Stimulated activated CD8-positive, alpha-beta memory T cell treated with anti-CD3 and anti-CD28 coated beads, Interleukin-4, amount 100 ng/mL, for 4 hours (primary cell): ENCODE data around the gene DEFB132.

Source experiments
- DNase-seq, 2 donors: peaks; one replicate each; pipeline ENCODE4 v3.0.0-alpha.2; 2020; ENCODE audit warnings: low read depth in 2 of 2, low spot score in 1 of 2

DEFB132 gene

DNA sequence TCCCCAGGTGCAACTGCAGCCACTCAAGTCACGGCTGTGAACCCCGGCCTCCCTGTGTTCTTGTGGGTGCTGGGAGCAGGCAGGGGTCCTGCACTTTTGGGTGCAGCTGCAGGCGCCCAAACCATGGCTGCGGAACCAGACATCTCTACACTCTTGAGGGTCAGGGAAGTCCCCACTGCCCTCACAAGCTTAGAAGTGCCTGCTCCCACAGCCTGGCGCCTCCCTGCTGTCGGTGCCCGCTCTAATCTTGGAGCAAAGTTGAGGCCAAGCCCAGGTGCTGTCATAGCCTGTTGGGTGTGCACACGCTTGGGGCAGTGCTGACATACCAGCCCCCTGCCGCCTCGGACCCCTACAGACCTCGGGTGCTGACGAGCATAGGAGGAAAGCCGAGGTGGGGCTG is 6.2 kb downstream of the DEFB132 start:
- no peak for DNase-seq

DNA sequence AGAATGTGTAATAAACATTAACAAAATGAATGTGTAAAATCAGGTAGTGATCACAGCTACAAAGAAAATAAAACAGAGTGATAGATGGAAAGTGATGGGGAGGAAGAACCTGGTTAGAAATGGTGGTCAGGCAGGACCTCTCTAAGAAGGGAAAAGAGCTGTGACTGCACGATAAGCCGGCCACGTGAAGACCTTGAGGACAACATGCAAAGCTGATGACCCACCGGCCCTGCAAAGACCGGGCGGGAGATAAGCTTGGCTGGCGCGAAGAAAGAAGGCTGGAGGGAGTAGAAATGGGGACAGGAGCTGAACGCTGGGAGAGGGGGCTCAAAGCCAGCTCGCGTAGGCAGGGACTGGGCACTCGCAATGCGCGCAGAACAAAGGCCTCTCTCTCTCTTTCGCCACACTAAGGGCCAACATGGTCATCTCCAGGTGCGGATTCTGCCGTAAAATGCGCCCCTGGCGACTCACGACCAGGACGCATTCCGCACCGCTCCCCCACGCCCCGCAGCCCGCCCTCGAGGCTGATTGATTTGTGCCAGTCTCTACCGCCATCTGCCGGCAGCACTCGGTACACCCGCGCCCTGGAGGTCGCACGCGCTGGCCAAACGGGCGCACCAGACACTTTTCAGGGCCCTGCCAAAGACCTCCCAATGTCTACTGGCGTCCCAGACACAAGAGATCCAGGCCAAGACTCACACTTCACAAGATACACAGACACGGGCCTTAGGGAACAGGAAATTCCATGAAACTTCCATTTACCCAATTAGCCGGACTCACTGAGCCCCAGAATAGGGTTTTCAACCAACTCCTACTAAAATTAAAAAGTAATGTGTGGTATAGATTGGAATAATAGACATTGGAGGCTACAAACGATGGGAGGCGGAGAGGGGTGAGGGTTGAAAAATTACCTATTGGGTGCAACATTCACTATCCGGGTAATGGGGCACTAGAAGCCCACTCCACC is 9.4 kb downstream of the DEFB132 start:
- peak; percentile 73 to 89 for DNase-seq

DNA sequence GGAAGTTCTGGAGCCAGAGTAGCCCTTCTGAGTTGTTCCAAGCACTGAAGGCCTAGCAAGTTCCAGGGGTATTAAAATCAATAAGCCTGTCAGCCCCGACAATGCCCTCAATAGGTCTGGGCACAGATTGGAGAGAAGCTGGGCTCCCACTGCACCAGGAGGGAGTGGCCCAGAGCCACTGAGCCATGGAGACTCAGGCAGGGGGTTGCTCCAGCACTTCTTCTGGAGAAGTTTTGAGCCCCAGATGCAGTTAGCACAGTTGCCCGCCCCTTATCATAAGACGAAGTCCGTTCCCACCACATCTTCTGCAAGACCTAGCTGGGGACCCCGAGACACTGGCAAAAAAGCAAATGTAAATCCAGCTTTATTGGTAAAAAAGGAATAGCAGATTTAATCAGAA is 13.0 kb downstream of the DEFB132 start:
- no peak for DNase-seq

DNA sequence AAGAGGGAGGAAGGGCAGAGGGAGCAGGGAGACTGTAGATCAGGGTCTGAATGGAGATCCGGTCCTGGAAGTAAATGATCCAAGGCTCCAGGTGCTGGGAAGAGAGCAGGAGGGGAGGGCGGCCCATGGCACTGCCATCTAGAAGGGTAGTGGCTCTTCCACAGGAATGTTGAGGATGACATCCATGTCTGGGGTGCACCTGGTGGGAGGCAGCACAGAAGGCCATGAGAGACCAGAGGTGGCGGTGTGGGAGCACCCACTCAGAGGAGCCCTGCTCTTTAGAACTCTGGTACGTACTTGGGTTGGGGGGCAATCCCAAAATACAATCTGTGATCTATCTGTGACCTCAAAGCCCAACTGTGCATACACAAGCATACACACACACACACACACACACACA is 13.5 kb downstream of the DEFB132 start:
- DNase-seq = no peak

DNA sequence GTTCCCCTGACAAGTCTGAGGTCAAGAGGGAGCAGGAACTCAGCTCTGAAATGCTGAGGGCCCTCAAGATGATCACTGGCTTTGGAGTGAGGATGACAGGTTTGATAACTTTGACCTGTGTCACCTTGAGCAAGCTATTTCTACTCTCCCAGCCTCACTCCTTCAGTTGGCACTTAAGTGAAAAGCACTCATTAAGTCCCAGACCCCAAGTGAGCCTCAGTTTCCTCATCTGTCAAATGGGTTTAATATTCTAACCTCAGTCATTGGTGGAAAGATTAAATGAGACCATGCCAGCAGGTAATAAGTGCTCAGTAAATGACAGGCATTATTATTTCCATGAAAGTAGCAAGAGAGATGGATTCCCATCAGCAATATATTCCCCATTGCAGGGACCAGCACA is 14.0 kb downstream of the DEFB132 start:
- DNase-seq = no peak

DNA sequence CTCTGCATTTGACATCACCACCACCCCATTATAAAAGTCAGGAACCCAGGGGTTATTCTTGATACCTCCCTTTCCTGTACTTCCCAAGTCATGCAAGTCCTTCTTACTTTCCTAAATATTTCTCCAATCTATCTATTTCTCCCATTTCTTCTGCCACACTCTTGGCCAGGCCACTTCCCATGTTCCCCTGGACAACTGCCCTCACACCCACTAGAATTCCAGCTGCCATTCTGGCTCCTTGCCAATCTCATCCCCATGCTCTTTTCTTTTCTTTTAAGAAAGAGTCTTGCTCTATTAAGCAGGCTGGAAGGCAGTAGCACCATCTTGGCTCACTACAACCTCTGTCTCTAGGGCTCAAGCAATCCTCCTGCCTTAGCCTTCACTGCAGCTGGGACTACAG is 15.2 kb downstream of the DEFB132 start:
- no peak for DNase-seq

DNA sequence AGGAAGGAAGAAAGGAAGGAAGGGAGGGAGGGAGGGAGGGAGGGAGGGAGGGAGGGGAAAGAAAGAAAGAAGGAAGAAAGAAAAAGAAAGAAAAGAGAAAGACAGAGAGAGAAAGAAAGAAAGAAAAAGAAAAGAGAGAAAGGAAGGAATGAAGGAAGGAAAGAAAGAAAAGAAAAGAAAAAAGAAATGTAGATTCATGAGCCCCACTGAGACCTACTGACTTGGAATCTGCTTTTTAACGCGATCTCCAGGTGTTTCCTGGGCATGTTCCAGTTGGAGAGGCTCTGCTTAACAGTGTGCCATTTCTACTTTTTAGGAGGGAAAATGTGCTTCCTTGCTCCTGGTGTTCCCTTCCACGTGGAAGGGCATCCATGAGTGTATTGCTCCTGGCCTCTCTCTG is 16.4 kb downstream of the DEFB132 start:
- DNase-seq = no peak

DNA sequence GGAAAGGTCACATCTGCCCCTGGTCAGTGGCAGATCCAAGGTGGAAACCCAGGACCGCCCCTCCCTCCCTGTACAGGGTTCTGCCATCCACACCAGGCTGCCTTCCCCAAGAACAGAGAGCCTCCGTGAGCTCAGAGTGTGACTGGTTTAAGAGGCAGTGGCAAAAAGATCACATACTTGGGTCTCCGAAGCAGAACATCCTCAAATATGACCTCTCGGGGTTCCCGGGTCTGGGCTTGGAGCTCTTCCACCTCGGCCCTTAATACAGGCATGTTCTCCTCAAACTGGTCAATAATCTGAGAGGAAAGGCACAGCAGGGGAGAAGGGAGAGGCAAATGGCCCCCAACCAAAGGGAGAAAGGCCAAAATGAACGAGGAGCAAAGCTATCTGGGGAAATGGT is 18.3 kb downstream of the DEFB132 start:
- DNase-seq = no peak

DNA sequence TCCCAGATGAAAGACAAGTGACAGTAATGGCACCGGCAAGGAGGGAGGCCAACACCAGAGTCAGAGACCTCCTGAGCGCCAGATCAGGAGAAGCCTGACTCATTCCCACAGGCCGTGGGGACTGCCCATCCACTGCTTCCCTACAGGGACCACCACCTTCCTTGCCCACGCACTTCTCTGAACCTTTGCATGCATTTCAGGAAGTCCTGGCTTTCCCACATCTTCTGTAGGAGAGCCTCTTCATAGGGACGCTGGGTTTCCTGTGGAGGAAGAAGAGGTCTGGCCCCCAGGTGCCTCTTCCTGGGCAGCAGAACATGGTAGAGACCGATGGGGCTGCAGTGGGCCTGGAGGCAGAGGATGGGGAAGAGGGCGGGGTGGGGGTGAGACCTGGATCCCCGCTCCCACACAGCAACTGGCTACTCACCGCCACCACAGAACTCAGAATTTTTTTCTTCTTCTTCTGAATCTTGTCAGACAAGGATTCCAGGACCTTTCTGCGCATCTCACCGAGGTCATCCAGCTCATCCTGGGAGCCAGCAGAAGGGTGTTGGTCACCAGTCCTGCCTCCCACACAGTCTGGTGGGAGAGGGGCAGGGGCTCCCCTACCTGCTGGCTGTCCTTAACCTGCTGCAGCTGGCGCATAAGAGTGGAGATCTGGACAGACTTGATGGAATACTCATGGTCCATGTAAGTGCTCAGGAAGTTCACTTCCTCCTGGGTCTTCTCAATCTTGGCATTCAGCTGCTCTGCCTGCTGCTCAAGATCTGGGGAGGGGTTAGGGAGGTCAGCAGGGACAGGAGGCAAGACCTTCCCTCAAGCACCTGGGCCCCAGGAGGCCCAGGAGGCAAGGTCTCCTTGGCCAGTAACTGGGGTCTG is 19.3 kb downstream of the DEFB132 start:
- no peak for DNase-seq

DNA sequence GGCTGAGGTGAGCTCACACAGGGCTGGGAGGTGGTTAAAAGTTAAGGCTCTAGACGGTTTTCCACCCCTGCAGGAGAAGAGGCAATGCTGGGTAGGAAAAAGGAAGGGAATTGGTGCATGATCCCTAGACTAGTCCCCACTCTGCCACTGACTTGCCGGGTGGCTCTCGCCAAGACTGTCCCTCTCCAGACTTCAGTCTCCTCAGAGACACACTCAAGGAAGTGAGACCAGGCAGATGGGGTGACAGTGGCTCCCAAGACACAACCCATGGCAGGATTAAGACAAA is 19.9 kb downstream of the DEFB132 start:
- no peak for DNase-seq

DNA sequence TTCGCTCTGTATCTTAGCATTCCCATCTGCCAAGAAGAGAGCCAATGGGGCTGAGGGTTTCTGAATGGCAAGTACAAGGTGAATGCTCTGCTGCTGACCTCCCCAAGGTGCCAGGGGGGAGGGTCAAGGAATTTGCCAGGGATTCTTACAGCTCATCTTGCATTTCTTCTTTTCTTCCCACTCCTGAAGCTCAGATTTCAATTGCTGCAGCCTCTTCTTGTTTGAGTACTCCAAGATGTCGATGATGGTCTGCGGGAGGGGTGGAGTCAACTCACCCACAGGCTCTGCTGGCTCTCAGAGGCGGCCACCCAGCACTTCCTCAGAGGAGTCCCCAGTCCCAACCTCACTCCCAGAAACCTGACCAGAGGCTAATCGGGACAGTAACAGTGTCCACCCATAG is 20.7 kb downstream of the DEFB132 start:
- no peak for DNase-seq

DNA sequence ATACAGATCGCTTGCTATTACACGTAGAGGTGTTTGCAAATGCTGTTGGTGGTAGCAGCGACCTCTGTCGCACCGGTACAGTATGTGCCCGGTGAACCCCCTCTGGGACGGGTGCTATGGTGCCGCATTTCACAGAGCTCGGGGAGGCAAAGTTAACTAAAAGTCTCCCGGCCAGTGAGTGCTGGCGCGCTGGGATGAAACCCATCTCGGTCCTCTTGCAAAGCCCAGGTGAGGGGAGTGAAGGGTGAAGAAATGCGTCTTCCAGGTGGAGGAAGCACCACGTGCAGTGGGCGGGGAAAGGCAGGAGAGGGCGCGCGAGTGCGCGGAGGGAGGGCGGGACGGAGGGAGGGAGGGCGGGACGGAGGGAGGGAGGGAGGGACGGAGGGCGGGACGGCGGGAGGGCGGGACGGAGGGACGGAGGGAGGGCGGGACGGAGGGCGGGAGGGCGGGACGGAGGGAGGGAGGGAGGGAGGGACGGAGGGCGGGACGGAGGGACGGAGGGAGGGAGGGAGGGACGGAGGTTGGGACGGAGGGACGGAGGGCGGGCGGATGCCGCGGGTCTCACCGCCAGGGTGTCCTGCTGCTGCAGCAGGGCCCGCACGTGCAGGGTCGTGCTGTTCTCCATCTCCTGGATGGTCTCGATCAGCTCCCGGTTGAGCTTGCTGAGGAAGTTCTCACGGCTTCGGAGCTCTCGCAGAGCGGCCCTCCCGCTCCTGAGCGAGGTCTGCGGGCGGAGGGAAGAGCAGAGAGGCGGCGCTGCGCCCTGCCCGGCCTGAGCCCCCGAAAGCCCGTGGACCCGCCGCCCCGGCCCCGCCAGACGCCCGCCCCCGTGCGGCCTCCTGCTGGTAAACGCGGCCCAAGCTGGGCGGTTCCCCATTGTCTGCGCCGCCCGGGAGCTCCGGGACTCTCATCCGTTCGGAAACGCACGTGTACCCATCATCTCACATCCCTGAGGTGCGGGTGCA is 21.4 kb downstream of the DEFB132 start:
- no peak for DNase-seq

DNA sequence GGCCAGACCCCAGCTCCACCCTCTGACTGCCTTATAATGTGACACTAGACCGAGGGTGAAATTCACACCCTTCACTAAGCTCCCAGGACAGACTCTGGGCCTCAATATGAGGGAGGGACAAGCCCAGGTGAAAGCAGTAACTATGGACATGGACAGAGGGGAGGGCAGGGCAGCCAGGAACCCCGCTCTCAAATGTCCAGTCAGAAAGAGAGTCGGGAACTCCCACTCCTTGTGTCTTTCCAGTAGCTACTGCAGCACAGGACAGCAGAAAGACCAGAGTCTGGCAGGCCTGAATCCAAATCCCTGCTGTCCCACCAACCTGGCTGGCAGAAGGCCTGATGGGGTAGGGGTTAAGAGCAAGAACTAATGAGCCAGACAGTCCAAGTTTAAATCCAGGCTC is 26.6 kb downstream of the DEFB132 start:
- no peak for DNase-seq

DNA sequence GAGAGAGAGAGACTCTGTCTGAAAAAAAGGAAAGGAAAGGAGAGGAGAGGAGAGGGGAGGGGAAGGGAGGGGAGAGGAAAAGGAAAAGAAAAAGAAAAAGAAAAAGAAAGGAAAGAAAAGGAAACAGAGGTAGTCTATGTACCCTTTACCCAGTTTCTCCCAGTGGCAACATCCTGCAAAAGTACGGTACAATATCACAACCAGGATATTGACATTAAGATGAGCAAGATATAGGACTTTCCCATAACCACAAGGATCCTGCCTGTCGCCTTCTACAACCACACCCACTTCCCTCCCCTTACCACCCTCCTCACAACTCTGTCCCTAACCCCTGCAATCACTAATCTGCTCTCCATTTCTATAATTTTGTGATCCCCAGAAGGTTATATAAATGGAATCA is 29.0 kb downstream of the DEFB132 start:
- DNase-seq = no peak

DNA sequence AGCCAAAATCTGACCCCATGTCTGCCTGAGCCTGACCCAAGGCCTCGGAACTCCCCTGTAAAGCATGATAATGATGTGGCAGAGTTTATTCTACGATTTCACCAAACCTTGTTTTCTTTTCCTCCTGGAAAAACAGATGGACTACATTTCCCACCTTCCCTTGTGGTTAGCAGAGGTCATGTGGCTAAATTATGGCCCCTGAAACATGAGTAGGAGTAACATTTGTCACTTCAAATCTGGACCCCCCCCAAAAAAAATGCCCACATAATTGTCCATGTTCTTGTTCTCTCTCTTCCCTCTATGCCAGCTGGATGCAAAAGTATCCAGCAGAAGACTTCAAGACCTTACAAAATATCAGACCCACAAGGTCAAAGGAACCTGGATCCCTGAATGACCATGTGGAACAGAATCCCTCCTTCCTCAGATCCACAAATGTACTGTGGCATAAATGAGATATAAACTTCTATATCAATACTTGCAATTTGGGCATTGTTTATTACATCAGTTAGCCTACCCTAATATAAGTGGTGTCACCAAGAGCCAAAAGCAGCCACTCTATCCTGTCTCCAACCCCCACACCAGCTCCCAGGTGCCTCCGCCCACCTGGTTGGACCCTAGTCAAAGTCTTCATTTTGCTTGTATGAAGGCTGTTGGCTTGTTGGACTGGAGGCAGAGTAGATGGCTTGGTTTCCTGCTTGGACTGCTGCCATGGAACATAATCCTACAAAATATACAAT is 31.6 kb downstream of the DEFB132 start:
- DNase-seq = no peak

DNA sequence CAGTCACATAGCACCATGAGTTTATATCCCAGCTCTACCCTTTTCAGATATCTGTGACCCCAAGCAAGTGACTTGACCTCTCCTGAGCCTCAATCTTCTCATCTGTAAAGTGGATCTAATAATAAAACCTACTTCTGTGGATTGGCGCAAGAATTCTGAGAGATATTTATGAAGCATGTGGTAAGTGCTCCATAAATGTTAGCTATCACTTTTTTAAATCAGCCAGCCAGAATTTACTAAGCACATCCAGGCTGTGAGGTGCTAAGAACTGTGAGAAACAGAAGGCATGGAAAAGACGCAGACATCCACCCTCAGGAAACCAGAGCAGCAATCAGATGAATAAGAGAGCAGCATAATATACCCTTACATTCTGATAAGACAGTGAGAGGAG is 32.2 kb downstream of the DEFB132 start:
- no peak for DNase-seq

DNA sequence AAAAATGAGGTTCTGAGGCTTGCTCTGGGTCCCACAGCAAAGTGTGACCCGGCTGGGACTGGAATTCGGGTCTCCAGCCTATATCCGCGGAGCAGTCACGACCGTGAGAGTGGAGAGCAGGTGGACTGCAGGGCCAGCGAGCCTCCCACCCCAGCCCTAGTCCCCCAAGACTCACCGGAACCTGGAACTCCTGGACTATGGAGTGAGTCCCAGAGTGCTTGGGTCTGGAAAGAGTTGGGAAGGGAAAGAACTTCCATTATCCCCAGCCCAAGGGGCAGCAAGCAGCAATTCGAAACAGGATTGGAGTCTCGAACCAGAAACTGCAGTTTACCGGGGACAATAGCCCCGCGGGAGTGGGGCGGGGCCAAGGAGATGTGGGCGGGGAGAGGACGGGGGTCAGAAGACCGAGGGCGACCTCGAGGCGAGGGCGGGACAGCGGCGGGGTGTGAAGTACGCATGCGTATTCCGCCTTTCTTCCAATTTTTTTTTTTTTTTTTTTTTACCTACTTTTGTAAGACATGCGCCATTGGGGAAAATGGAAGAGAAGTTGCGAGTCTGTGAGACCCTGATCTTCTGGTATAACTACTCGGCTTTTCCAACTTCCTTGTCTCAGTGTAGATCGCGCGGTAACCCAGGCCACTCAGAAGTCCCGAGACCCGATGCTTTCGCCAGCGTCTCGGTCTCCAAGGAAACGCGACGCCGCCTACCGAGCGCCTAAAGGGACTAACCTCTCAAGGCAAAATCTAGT is 32.7 kb downstream of the DEFB132 start, which contains the start of gene C20orf96:
TSS of gene C20orf96 (minus strand) at position 667 of the 748 bp plus-strand sequence. CDS start at position 527, 140 bp downstream.
- peak; percentile 70 to 71 for DNase-seq

DNA sequence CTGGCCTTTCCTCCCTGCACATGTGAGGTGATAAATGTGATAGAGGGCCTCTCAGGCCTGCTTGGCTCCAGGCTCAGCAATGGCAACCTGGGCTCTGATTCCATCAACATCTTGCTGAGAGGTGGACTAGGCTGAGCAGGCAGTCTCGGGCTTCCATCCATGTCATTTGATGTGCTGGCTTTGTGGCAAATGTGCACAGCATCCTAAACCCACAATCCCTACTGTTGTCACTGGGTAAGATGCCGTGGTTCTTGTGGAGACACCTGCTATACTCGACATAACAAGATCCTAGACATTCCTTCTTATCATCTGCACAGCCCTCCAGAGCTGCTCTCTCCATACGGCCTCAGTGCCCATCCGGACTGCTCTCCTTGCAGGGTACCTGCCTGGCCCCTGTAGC is 37.1 kb downstream of the DEFB132 start:
- no peak for DNase-seq

DNA sequence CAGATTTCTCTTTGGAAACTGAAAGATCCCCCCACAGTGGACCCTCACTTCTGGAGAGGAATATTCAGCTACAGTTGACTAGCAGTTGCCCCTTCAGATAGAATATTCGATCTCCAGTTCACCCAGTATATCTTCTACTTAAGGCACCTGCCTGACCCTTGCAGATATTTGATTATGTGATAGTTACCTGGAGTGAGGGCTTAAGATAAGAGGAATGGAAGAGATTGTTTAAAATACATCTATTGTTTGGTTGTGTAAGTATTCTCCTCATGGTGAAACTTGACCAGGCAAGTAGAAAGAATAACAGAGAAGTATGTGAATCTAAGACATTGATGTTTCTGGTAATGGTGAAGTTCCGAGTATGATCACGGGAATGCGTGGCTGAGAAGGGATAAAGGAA is 38.3 kb downstream of the DEFB132 start:
- DNase-seq = no peak
